Hepatocyte (in vitro differentiated cells): Measurements from ENCODE around the gene REL.

Experiments used
- CTCF ChIP-seq: fragments of 200-600 bp; sonication (generic); IDR thresholded peaks from 2 replicates; pipeline ENCODE4 v1.5.1; 2016; ENCODE audit warnings: antibody characterized with exemption, mild to moderate bottlenecking; ENCODE audit not compliant: poor library complexity
- EZH2 ChIP-seq: fragments of 200-600 bp; sonication (generic); IDR thresholded peaks from 2 replicates; pipeline ENCODE4 v1.6.1; 2016; ENCODE audit warnings: antibody characterized with exemption, mild to moderate bottlenecking, borderline replicate concordance

GRCh38 chr2:60972889-60973656 lies 91.7 kb downstream of the REL start:
- TF ChIP-seq CTCF: no peak
- TF ChIP-seq EZH2: no peak
